Glomerular visceral epithelial cell (primary cell): ENCODE measurements around the gene POM121L2.

Source experiments
- DNase-seq: peaks from one replicate; pipeline ENCODE4 v3.0.0-alpha.2; 2016; ENCODE audit errors: extremely low spot score

Gene POM121L2

GRCh38 chr6:27312146-27312949 is at the start of gene POM121L2:
Gene POM121L2 (minus strand): TSS chr6:27312273. CDS start chr6:27312170, 103 bp downstream.
- no peak for DNase-seq

- DNase-seq = no peak
These were observed 47.2 kb upstream of the POM121L2 start for GRCh38 chr6:27359231-27359630.

- no peak for DNase-seq
These were observed 46.7 kb upstream of the POM121L2 start for GRCh38 chr6:27358786-27359185.

GRCh38 chr6:27352850-27353249 is 40.8 kb upstream of the POM121L2 start:
- DNase-seq = no peak

- no peak for DNase-seq
These were observed 22.1 kb upstream of the POM121L2 start for GRCh38 chr6:27334141-27334540.

GRCh38 chr6:27333642-27334040 is 21.6 kb upstream of the POM121L2 start:
- DNase-seq = no peak

- DNase-seq = peak; percentile 65
These were observed 20.9 kb upstream of the POM121L2 start for GRCh38 chr6:27332692-27333641.

- no peak for DNase-seq
These were observed 15.1 kb upstream of the POM121L2 start for GRCh38 chr6:27327023-27327738.

GRCh38 chr6:27321901-27322300 is 9.8 kb upstream of the POM121L2 start:
- no peak for DNase-seq

GRCh38 chr6:27321370-27321769 is 9.3 kb upstream of the POM121L2 start:
- no peak for DNase-seq

- DNase-seq = no peak
These were observed 6.9 kb upstream of the POM121L2 start for GRCh38 chr6:27318973-27319372.

GRCh38 chr6:27314046-27314445 is 2.0 kb upstream of the POM121L2 start:
- DNase-seq = no peak

- no peak for DNase-seq
These were observed 838 bp upstream of the POM121L2 start for GRCh38 chr6:27312950-27313271.

- DNase-seq = no peak
These were observed 297 bp downstream of the POM121L2 start for GRCh38 chr6:27311806-27312145.

GRCh38 chr6:27303613-27304272 is 8.3 kb downstream of the POM121L2 start:
- no peak for DNase-seq

- DNase-seq = peak; percentile 53
These were observed 14.0 kb downstream of the POM121L2 start for GRCh38 chr6:27297857-27298730.

- DNase-seq = no peak
These were observed 14.6 kb downstream of the POM121L2 start for GRCh38 chr6:27297484-27297856.

GRCh38 chr6:27296106-27296783 is 15.8 kb downstream of the POM121L2 start:
- DNase-seq = peak; percentile 72

GRCh38 chr6:27295301-27296079 is 16.6 kb downstream of the POM121L2 start:
- DNase-seq = peak; percentile 76
